Activated T-cell treated with anti-CD3 and anti-CD28 coated beads, Interleukin-2, amount 50 U/mL, for 24 hours (primary cell): Measurements from ENCODE around the gene MACROD2.

Experiments
- DNase-seq: peaks from one replicate; pipeline ENCODE4 v3.0.0-alpha.2; 2020
- H3K27ac Mint-ChIP-seq: 2 replicates; pipeline ENCODE4 v1.8.0; 2020; ENCODE audit warnings: mild to moderate bottlenecking, mixed read lengths
- H3K27me3 Mint-ChIP-seq: 2 replicates; pipeline ENCODE4 v1.8.0; 2020; ENCODE audit warnings: mixed read lengths
- H3K36me3 Mint-ChIP-seq: 2 replicates; pipeline ENCODE4 v1.8.0; 2020; ENCODE audit warnings: low read depth, mixed read lengths
- H3K4me1 Mint-ChIP-seq: 2 replicates; pipeline ENCODE4 v1.8.0; 2020; ENCODE audit warnings: low read depth, mixed read lengths
- H3K4me3 Mint-ChIP-seq: 2 replicates; pipeline ENCODE4 v1.8.0; 2020; ENCODE audit warnings: mild to moderate bottlenecking, moderate library complexity, mixed read lengths
- H3K9me3 Mint-ChIP-seq: 2 replicates; pipeline ENCODE4 v1.8.0; 2020; ENCODE audit warnings: mixed read lengths

Gene MACROD2

DNA sequence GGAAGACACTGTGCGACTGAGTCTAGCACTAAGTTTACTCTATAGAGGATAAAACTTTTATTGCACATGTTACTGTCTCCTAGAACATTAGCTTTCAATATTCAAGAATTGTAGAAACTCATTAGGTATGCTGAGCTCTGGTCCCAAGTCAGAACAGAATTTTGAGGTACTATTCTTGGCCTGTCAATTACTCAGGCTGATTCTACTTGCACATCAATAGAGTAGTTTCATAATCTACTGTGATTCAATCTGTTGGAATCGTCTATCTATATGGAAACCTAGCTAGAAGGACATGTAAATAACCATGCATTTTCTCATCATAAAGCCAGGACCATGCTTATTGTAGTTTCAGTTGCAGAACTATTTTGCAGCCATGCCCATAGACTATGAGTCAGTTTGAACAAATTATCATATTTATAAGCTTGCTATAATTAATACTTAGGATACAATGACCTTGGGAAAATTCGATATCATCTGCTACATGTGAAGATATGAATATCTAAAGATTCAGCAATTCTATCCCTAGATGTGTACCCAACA is 300.5 kb downstream of the MACROD2 start:
- Mint-ChIP-seq H3K9me3 (peaks cover 7% of the 10 kb centered on the region), H3K4me3 (no peak overlapping the region), H3K27ac (no peak overlapping the region), H3K27me3 (no peaks in the 10 kb centered on the region), H3K4me1 (no peaks in the 10 kb centered on the region), H3K36me3 (no peaks in the 10 kb centered on the region)
- no peak for DNase-seq

DNA sequence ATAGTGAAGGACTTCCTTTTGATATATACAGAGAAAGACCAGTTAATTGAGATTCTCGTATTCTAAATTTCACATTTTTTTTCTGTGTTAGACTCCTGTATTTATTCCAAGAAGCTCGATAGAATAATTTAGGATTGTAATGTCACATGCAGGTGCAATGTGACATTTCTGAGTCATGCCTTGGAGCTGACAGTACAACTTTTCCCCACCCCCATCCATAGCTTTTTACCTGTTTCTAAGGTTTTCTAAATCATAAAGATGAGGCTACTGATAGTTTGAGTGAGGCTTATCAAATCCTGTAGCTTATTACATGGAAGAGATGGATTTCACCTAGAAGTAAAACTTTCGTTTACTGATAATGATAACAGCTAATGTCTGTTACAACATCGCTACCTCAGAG is 304.5 kb downstream of the MACROD2 start:
- Mint-ChIP-seq H3K36me3 (no peaks in the 10 kb centered on the region), H3K27ac (no peak overlapping the region), H3K4me1 (no peaks in the 10 kb centered on the region), H3K27me3 (no peaks in the 10 kb centered on the region), H3K4me3 (no peak overlapping the region), H3K9me3 (peaks cover 14% of the 10 kb centered on the region)
- no peak for DNase-seq

DNA sequence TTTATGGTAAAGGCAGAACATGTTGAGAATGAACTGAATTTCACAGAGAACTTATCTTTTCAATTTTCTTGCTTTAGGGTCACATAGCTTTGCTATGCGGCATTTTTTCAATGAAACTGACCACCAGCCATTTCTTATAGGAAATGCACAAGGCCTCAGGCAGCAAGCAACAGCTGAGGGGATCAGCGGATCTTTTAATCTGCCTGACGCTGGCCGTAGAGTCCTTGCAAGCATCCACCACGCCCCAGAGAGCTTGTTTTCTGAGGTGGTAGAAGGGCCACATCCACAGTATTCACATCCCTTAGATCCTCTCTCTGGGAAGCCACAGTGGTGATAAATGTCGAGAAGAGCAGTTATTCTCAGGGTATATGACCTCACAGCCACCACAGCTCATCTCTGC is 307.8 kb downstream of the MACROD2 start:
- no peak overlapping the region for H3K27ac Mint-ChIP-seq
- no peaks in the 10 kb centered on the region for H3K4me1 Mint-ChIP-seq
- H3K4me3 Mint-ChIP-seq = no peak overlapping the region
- H3K27me3 Mint-ChIP-seq = no peaks in the 10 kb centered on the region
- peaks cover 19% of the 10 kb centered on the region for H3K9me3 Mint-ChIP-seq
- no peaks in the 10 kb centered on the region for H3K36me3 Mint-ChIP-seq
- no peak for DNase-seq

DNA sequence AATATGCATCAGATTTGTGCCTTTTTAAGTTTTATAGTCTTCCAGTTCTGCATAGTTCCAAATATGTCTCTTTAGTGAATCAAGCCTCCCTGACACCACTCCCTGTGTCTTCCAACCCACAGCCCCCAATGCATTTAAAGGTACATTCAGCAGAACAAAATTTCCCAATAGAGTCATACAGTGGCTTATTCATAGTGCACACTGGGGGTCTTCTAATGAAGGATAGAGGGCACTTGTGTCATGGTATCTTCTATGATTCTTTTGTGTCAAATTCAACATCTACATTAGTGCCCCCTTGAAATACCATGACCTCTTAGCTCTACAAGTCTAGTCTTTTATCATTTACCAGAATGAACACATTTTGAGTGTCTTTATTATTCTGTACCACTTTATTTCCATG is 308.3 kb downstream of the MACROD2 start:
- Mint-ChIP-seq H3K27me3 (no peaks in the 10 kb centered on the region), H3K36me3 (no peaks in the 10 kb centered on the region), H3K4me1 (no peaks in the 10 kb centered on the region), H3K4me3 (no peak overlapping the region), H3K27ac (no peak overlapping the region), H3K9me3 (peaks cover 21% of the 10 kb centered on the region)
- DNase-seq = no peak

DNA sequence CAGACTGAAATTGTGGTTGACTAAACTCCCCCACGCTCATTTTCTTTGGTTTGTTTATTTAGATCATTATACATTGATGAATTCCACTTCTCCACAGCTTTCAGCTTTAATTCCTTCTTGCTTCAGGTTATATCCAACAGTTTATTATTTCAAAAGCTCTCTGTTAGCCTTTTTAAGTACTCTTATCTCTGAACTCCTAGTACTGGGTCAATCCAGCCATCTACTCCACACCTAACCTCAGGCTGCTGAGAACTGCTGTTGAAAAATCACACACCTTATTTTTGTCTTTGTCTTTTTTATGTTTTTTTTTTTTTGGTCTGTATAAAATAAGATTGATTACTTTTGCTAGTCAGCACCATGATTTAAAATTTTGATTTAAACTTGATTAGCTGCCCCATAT is 309.2 kb downstream of the MACROD2 start:
- H3K4me1 Mint-ChIP-seq = no peaks in the 10 kb centered on the region
- H3K9me3 Mint-ChIP-seq = peaks cover 20% of the 10 kb centered on the region
- no peaks in the 10 kb centered on the region for H3K36me3 Mint-ChIP-seq
- no peak for DNase-seq
- H3K4me3 Mint-ChIP-seq = no peak overlapping the region
- H3K27ac Mint-ChIP-seq = no peak overlapping the region
- no peaks in the 10 kb centered on the region for H3K27me3 Mint-ChIP-seq

DNA sequence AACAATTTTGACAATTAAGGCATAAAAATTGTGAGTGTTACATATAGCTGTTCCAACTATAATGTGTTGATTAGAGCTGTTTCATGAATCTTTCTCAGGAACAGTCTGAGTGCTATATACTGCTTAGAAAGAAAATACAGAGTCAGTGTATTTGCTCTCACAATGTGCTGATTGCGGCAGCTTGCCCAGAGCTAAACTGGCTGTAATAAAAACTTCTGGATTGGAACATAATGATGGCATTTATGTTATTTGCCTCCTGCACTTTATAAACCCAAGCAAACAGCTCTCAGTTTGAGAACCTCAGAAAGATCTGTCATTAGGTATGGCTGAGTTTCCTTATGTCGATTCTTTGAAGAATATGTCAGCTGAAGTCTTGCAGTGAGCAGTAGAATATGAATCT is 312.6 kb downstream of the MACROD2 start:
- Mint-ChIP-seq H3K9me3 (peaks cover 19% of the 10 kb centered on the region), H3K4me1 (no peaks in the 10 kb centered on the region), H3K27ac (no peak overlapping the region), H3K27me3 (no peaks in the 10 kb centered on the region), H3K4me3 (no peak overlapping the region), H3K36me3 (no peaks in the 10 kb centered on the region)
- DNase-seq = no peak

DNA sequence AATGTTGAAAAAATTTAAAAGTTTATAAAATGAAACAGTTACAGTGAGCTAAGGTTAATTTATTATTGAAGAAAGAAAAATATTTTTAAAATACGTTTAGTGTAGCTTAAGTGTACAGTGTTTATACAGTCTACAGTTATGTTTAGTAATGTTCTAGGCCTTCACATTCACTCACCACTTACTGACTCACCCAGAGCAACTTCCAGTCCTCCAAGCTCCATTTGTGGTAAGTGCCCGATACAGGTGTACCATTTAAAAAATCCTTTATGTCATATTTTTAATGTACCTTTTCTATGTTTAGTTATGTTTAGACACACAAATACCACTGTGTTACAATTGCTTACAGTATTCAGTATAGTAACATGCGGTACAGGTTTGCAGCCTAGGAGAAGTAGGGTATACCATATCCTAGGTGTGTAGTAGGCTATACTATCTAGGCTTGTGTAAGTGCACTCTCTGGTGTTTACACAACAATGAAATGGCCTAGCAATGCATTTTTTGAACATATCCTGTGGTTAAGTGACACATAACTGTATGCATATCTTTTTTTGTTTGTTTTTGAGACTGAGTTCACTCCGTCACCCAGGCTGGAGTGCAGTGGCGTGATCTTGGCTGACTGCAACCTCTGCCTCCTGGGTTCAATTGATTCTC is 315.8 kb downstream of the MACROD2 start:
- Mint-ChIP-seq H3K27ac (no peak overlapping the region), H3K27me3 (no peaks in the 10 kb centered on the region), H3K9me3 (peaks cover 8% of the 10 kb centered on the region), H3K4me3 (no peak overlapping the region), H3K36me3 (no peaks in the 10 kb centered on the region), H3K4me1 (no peaks in the 10 kb centered on the region)
- DNase-seq = no peak

DNA sequence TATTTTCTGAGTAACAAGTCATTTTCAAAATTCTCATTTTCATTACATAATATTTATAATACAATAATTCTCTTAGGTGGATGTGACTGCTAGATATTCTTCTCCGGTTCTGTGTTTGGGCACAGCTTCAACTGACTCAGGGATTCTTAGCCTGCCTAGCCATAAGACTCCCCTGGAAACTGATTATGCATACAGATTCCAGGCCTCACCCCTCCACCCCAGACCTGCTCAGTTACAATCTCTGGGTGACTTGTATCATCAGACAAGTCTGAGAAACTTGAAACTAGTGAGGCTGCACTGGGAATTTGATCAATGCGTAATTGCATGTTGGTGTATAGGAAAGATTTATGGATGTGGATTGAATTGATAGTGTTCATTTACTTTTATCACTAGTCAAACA is 316.7 kb downstream of the MACROD2 start:
- H3K27me3 Mint-ChIP-seq = no peaks in the 10 kb centered on the region
- no peak for DNase-seq
- peaks cover 11% of the 10 kb centered on the region for H3K9me3 Mint-ChIP-seq
- H3K27ac Mint-ChIP-seq = no peak overlapping the region
- H3K36me3 Mint-ChIP-seq = no peaks in the 10 kb centered on the region
- no peaks in the 10 kb centered on the region for H3K4me1 Mint-ChIP-seq
- no peak overlapping the region for H3K4me3 Mint-ChIP-seq

DNA sequence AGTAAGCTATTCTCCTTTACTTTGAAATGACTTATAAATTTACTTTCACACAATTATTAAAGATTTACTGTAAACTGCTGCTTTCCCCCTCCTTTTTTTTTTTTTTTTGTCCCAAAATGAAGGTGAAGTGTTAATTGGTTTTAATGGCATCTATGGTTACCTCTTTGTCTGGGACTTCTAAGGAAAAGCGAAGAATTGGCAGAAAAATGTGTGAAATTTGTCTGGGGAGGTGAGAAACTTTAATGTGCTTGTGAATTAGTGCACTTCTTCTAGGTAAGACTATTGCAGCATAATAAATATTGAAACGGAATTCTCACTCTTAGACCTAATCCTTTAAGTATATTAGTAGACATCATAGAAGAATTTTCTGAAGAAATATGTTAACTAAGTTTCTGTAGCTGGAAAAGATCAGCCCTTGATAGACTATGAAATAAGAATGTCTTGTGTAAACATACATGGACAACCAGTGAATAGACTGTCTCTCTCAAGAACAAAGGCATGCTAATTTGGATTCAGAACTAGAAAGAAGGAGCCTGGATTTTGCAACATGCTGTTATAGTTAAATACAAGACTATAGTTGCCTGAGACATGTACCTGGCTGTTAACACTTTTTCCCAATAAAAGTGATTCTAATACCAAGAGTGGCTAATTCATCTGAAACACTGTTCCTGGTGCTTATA is 318.2 kb downstream of the MACROD2 start:
- no peaks in the 10 kb centered on the region for H3K27me3 Mint-ChIP-seq
- no peak overlapping the region for H3K27ac Mint-ChIP-seq

DNA sequence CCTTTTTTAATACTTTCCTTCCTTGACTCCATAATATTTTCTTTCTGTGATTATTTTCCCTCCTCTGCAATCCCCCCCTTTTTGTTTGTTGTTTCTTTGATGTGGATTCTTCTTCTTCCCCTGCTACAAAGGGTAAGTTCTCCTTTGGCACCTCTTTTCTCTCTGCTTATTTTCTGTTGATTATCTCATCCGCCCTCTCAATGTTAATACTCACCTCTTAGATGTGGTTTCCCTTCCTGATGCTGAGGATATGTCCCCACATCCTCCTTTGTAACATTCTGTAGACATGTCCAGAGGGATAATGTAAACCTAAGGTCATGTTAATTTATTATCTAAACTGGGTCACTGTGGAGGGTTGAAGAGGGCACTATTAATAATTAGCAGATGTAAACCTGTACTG is 324.4 kb downstream of the MACROD2 start:
- Mint-ChIP-seq H3K27ac (no peak overlapping the region), H3K27me3 (no peaks in the 10 kb centered on the region), H3K36me3 (no peaks in the 10 kb centered on the region), H3K4me1 (no peaks in the 10 kb centered on the region), H3K9me3 (peaks cover 5% of the 10 kb centered on the region), H3K4me3 (no peak overlapping the region)
- DNase-seq = no peak

More for the DNA sequence above, 318.2 kb downstream of the MACROD2 start:
- DNase-seq = no peak
- Mint-ChIP-seq H3K4me1 (no peaks in the 10 kb centered on the region), H3K9me3 (peaks cover 9% of the 10 kb centered on the region), H3K36me3 (no peaks in the 10 kb centered on the region), H3K4me3 (no peak overlapping the region)

DNA sequence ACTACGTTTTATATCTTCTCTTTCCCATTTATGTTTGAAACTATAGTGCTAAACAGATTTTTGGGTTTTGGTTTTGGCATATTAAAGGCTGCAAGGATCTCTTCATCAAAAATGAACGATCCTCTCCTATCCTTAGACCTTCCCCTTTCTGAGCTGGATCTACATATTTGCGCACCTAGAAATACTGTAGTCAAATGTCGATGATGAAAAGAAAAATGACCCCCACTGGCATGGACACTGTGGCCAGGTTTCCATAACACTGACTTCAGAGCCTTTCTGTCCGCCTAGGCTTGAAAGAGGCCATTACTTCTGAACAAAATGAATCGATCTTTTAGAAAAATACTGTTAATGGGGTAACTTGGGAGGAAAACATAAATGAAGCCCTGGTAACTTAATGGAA is 336.3 kb downstream of the MACROD2 start:
- no peak overlapping the region for H3K27ac Mint-ChIP-seq
- DNase-seq = no peak
- H3K27me3 Mint-ChIP-seq = no peaks in the 10 kb centered on the region
- H3K9me3 Mint-ChIP-seq = peaks cover 8% of the 10 kb centered on the region
- H3K4me1 Mint-ChIP-seq = no peaks in the 10 kb centered on the region
- H3K36me3 Mint-ChIP-seq = no peaks in the 10 kb centered on the region
- H3K4me3 Mint-ChIP-seq = no peak overlapping the region

DNA sequence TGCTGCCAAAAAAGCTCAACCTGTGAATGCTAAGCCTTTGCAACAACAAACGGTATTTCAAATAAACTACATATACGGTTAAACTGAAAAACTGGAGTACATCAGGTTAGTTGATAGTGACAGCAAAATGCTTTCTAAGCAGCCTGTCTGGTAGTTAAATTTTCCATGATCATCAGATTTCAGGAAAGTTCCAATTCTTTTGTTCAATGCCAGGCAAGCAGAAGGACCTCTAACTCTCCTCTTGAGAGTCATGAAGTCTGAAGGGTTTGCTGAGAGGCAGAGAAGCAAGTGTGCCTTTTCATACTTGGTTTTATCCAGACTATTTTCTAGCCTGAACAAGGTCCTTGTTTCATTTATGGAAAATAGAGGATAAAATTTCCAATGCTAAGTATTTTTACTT is 337.6 kb downstream of the MACROD2 start:
- no peaks in the 10 kb centered on the region for H3K27me3 Mint-ChIP-seq
- no peak overlapping the region for H3K27ac Mint-ChIP-seq
- DNase-seq = no peak
- no peak overlapping the region for H3K4me3 Mint-ChIP-seq
- H3K36me3 Mint-ChIP-seq = no peaks in the 10 kb centered on the region
- peaks cover 9% of the 10 kb centered on the region for H3K9me3 Mint-ChIP-seq
- no peaks in the 10 kb centered on the region for H3K4me1 Mint-ChIP-seq

DNA sequence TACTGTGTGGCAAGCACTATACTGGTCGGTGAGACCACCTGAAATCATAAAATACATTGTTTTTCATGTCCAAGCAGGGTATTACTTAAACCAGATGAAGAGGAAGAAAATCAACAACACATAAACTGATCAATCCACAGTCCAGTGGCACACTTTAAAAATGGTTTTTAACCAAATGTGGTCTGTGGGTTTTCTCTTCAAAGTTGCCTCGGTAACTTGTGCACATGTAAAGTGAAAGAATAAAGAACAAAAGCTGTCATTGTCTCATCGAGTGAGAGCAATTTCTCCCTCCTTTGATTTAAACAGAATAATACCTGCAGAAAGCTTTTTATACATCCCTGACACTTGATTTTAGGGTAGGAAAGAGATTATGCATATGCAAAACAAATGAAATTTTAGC is 338.4 kb downstream of the MACROD2 start:
- no peak overlapping the region for H3K4me3 Mint-ChIP-seq
- H3K27me3 Mint-ChIP-seq = no peaks in the 10 kb centered on the region
- H3K4me1 Mint-ChIP-seq = no peaks in the 10 kb centered on the region
- DNase-seq = no peak
- H3K9me3 Mint-ChIP-seq = peaks cover 9% of the 10 kb centered on the region
- no peak overlapping the region for H3K27ac Mint-ChIP-seq
- no peaks in the 10 kb centered on the region for H3K36me3 Mint-ChIP-seq

DNA sequence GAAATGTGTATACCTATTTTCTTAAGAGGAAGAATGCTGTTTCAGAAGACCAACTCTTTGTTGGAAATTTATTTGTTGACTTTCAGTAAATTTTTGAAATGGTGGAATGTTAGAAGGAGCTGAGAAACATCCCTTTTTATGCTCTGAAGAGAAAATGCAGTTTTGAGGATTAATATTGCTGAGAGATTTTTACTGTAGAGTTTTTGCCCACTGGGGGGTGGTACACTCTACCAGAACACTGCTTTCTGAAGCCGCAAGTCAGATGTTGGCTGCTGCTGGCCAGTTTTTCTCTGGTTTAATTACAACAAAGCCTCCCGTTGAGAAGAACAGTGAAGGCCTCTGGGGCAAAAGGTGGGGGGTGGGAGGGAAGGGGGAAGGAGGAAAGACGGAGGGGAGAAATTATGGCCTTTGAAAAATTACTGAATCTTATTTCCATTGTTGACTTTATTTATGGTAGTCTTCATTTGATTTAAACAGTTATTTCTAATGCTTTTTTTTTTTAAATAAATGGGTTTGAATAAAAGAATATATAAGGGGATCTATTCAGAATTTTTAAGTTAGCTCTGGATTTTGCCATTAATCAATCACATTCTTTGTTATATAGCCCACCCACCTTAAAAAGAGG is 339.1 kb downstream of the MACROD2 start:
- no peaks in the 10 kb centered on the region for H3K27me3 Mint-ChIP-seq
- H3K27ac Mint-ChIP-seq = no peak overlapping the region
- no peak for DNase-seq
- H3K4me1 Mint-ChIP-seq = no peaks in the 10 kb centered on the region
- H3K36me3 Mint-ChIP-seq = no peaks in the 10 kb centered on the region
- no peak overlapping the region for H3K4me3 Mint-ChIP-seq
- H3K9me3 Mint-ChIP-seq = peaks cover 9% of the 10 kb centered on the region

DNA sequence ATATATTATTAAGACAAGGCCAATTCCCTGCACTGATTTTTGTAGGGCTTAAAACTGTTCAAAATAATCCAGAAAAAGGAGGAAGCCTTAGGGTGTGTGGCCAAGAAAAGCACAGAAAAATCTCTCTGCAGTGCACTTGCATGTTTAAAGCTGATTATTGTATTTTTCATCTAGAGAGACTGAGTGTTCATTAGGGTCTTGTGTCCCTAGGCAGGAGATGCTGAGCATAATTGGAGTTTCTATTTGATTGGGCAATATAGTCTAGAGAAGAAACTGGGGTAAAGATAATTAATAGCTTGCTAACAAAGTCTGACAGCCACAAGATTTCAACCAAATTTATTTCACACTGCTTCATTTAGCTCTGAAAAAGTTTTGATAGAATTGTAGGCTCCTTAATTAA is 339.7 kb downstream of the MACROD2 start:
- Mint-ChIP-seq H3K27me3 (no peaks in the 10 kb centered on the region), H3K4me1 (no peaks in the 10 kb centered on the region)

More for the DNA sequence above, 339.7 kb downstream of the MACROD2 start:
- H3K27ac Mint-ChIP-seq = no peak overlapping the region
- no peak overlapping the region for H3K4me3 Mint-ChIP-seq
- peaks cover 8% of the 10 kb centered on the region for H3K9me3 Mint-ChIP-seq
- DNase-seq = no peak
- no peaks in the 10 kb centered on the region for H3K36me3 Mint-ChIP-seq
